Spinal cord (tissue), 10 donors: Measurements from ENCODE around the gene ZFHX2. TPM values are rescaled to one million over a fixed set of nuclear protein-coding genes. Genes with fewer than 3 reads are reported as not detected.

ENCODE experiments used
- DNase-seq, 6 donors: peaks; one replicate each; pipeline versions ENCODE4 v3.0.0 to v3.0.0-alpha.2; 2013 to 2015; ENCODE audit warnings: low spot score in 6 of 6, low read depth in 4 of 6
- H3K27ac ChIP-seq: one replicate; pipeline ENCODE4 v1.5.1; 2013; ENCODE audit warnings: low read depth, low read length, control low read depth
- H3K27me3 ChIP-seq: one replicate; pipeline ENCODE4 v1.6.1; 2013; ENCODE audit warnings: low read length; ENCODE audit not compliant: control insufficient read depth, insufficient read depth
- H3K36me3 ChIP-seq: one replicate; pipeline ENCODE4 v1.6.1; 2013; ENCODE audit warnings: low read length; ENCODE audit not compliant: control insufficient read depth, insufficient read depth
- H3K4me1 ChIP-seq: one replicate; pipeline ENCODE4 v1.6.1; 2013; ENCODE audit warnings: low read length; ENCODE audit not compliant: control insufficient read depth, insufficient read depth
- H3K4me3 ChIP-seq: one replicate; pipeline ENCODE4 v1.5.1; 2013; ENCODE audit warnings: low read depth, low read length, control low read depth
- H3K9me3 ChIP-seq: one replicate; pipeline ENCODE4 v1.6.1; 2013; ENCODE audit warnings: low read length; ENCODE audit not compliant: control insufficient read depth, insufficient read depth
- WGBS: methylation state at CpG from one replicate; pipeline ENCODE4 v1.1.5; 2013; ENCODE audit warnings: missing lambda C conversion rate; ENCODE audit not compliant: insufficient coverage; 5-methylcytosine and 5-hydroxymethylcytosine counted together
- polyA plus RNA-seq, 2 donors: library from polyadenylated mRNA; unstranded; fragments of 120-200 nt; gene quantifications; one replicate each; pipeline ENCODE4 v1.2.1, GENCODE V29; 2013; ENCODE audit not compliant: insufficient read length in 2 of 2
- total RNA-seq, 2 donors: library from RNA; depleted of rRNA in 1 of 2; stranded (reverse); fragments of 120-200 nt in 1 of 2; fragments of >200 nt in 1 of 2; gene quantifications; one replicate each; pipeline versions ENCODE4 v1.2.3 to v1.2.4, GENCODE V29; 2013 to 2014
- donor health status: healthy.

ZFHX2 gene
- total and polyA plus RNA-seq, 4 donors, result 1.8 to 31.3 (median 14.3) TPM

DNA sequence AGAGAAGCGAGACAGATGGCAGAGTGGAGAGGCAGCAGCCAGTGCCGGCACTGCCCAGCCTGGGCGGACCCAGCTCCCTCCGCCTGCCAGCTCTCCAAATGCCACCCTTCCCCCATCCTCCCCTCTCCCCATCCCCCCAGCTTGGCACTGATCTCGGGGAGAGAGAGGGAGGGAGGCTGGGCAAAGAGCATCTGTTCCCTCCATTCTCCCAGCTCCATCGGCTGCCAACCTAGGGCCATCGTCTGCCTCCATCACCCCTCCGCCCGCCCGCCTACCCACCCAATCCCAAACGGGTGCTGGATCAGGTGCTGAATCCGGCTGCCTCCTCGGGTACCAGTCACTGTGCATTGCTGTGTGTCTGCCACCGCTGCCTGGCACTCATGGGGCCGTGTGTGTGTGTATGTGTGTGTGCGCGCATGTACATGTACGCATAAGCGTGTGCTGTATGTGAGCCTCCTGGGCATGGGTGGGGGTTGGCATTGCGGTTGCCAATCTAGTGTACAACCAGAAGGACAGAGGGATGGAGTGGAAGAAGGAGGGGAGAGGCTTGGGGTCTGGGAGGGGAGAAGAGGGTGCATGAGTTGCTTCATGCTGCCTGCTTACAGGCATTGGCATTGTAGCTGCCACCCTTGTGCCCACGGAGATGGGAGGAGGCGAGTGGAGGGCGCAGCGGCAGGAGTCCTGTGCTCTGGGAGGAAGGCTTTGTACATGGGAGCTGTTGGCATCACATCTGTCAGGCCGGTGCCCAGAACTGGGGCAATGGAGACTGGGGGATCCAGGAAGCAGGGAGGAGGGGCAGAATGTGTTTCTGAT lies 38.4 kb downstream of the ZFHX2 start:
- H3K36me3 ChIP-seq, result no peaks in the 10 kb centered on the region
- H3K9me3 ChIP-seq, result no peaks in the 10 kb centered on the region
- peaks cover 44% of the 10 kb centered on the region for H3K4me1 ChIP-seq
- no peaks in the 10 kb centered on the region for H3K27me3 ChIP-seq
- WGBS, result 26% methylated on average over 20 of the region's 25 CpGs
- H3K4me3 ChIP-seq, result peak overlapping the region; percentile 29
- peak; percentile 69 to 98 (median 84) for DNase-seq
- peak overlapping the region; percentile 76 for H3K27ac ChIP-seq

DNA sequence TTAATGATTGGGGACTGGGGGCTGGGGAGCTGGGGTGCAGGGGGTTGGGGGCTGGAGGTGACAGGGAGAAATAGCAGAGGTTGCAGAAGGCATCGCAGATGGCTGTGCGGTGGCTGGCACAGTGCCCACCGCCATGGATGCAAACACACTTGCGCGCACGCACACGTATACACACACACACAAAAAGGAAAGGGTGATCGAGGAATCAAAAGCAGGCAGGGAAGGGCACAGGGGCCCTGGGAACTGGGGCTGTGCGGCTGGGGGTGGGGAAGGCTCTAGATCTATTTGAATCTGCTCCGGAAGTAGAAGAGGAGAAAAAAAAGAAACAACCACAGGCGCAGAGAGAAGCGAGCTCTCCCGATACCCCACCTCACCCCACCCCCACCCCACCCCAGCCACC lies 39.4 kb downstream of the ZFHX2 start:
- WGBS, result no CpG with 5 or more reads among the region's 13 CpGs
- Histone ChIP-seq H3K36me3 (no peaks in the 10 kb centered on the region), H3K27me3 (no peaks in the 10 kb centered on the region), H3K4me1 (peaks cover 36% of the 10 kb centered on the region), H3K27ac (peak overlapping the region; percentile 76), H3K4me3 (no peak overlapping the region), H3K9me3 (no peaks in the 10 kb centered on the region)
- DNase-seq, result peak in 4 of 6 donors; percentile 43 to 95 (median 70)

DNA sequence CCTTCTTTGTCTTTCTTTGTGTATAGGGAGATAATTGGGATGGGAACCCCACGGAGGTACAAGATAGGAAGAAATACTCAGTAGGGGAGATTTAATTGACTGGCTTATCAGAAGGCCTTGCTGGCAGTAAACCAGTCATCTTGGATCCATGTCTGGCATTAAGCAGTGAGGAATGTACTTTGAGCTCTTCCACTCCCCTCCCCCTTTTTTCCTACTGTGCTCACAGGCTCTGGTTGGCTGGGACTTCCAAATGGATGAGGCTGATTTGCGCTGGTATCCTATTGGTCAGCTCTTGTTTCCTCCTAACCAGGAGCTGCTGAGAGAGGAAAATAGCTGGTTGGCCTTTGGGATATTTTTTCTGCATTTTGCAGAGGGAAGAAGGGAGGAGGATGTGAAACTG lies 57.3 kb downstream of the ZFHX2 start:
- Histone ChIP-seq H3K36me3 (no peaks in the 10 kb centered on the region), H3K9me3 (no peaks in the 10 kb centered on the region), H3K4me3 (no peak overlapping the region), H3K4me1 (peaks cover 6% of the 10 kb centered on the region), H3K27me3 (no peaks in the 10 kb centered on the region), H3K27ac (peak overlapping the region; percentile 6)
- 20% methylated on average over 1 of the region's 2 CpGs for WGBS
- peak in 3 of 6 donors; percentile 54 to 98 (median 93) for DNase-seq

DNA sequence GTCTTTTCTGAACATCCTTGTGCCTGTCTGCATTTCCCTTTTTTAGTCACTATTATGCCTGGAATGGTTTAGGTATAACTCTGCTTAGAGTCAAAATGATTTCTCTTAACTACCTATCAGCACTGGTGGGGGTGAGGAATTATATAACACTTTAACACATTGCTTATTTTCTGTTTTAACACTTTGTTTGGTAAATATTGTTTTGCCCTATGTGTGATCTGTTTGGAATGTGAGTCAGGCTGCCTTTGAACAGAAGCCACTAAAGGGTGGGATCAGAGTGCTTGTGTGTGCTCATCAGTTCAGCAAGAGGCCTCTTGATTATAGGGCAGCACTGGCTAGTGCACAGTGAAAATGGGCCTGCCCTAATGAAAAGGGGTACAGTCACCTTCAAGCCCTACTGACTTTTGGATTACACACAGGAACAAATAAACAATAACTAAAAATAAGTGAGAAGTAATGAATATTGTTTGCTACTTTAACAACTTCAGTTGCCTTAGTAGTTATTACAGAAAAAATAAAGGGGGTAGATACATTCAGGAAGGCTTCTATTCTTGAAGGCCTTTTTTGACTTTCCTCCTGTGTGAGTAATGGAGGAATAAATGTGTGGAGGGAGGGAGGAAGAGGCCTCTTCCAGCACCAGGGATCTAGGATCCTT lies 58.8 kb downstream of the ZFHX2 start:
- Histone ChIP-seq H3K36me3 (no peaks in the 10 kb centered on the region), H3K9me3 (no peaks in the 10 kb centered on the region), H3K27me3 (no peaks in the 10 kb centered on the region), H3K27ac (no peak overlapping the region), H3K4me3 (no peak overlapping the region), H3K4me1 (peaks cover 6% of the 10 kb centered on the region)
- no peak for DNase-seq

DNA sequence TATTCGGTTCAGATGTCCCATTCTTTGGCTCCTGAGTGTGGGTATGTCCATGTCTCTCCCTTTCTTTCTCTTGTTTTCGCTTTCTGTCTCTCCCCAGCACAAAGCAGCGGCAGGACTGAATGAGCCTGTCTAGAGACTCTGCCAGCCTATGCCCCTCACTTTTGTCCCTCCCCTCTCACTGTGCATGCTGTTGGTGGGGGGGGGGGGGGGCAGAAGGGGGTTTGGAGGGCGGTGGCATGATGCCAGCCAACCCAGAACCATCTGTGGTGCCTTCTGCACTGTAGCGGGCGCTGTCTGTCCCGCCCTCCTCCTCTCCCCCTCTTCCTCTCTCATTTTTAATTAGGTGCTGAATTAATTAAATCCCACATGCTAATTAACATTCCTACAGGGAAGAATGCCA lies 64.3 kb downstream of the ZFHX2 start:
- Histone ChIP-seq H3K36me3 (no peaks in the 10 kb centered on the region), H3K27me3 (no peaks in the 10 kb centered on the region), H3K4me3 (peak overlapping the region; percentile 30), H3K9me3 (no peaks in the 10 kb centered on the region), H3K4me1 (peaks cover 37% of the 10 kb centered on the region), H3K27ac (peak overlapping the region; percentile 49)
- no CpG with 5 or more reads among the region's 7 CpGs for WGBS
- DNase-seq, result peak in 4 of 6 donors; percentile 26 to 96 (median 78)

DNA sequence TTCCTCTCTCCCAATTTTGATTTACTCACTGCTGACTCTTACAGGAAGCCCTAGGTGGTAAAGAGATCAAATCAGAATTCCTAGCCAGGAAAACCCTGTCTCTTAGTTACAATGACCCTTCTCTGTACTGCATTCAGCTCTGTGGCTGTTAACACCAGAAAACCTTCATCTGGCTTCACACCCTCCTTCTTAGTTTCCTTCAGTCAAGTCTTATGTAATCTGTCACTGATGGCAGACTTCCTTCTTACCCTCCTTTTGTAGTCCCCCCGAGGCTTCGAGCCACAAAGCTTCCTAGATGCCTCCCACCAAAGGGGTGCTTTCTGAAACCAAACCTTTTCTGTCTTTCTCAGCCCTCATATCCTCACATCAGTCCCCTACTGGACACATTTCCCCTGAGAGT lies 65.5 kb downstream of the ZFHX2 start:
- H3K36me3 ChIP-seq, result no peaks in the 10 kb centered on the region
- DNase-seq, result peak in 2 of 6 donors; percentile 54 to 71
- peak overlapping the region; percentile 18 for H3K27ac ChIP-seq
- WGBS, result 24% methylated on average over 2 of the region's 2 CpGs
- no peaks in the 10 kb centered on the region for H3K27me3 ChIP-seq
- H3K4me1 ChIP-seq, result peaks cover 39% of the 10 kb centered on the region
- H3K4me3 ChIP-seq, result peak overlapping the region; percentile 30
- H3K9me3 ChIP-seq, result no peaks in the 10 kb centered on the region

DNA sequence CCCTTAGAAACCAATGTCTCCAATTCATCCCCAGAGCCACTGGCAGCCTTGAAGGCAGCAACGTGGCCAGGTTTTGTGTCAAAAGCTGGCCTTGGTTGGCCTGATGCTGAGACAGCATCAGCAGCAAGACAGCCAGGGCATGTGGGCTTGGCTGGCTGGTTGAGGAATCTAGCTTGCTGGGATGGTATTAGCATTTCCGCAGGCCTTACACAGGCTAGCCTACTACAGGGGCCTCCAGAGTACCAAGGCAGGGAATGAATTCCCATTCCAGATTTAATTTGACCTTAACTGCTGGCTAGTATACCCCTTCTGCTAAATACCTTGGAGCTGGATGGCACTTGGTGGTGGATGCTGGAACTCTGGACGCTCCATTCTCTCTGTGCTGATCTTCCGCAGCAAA lies 66.2 kb downstream of the ZFHX2 start:
- Histone ChIP-seq H3K4me1 (peaks cover 39% of the 10 kb centered on the region), H3K4me3 (no peak overlapping the region)
- peak in 2 of 6 donors; percentile 48 to 62 for DNase-seq

DNA sequence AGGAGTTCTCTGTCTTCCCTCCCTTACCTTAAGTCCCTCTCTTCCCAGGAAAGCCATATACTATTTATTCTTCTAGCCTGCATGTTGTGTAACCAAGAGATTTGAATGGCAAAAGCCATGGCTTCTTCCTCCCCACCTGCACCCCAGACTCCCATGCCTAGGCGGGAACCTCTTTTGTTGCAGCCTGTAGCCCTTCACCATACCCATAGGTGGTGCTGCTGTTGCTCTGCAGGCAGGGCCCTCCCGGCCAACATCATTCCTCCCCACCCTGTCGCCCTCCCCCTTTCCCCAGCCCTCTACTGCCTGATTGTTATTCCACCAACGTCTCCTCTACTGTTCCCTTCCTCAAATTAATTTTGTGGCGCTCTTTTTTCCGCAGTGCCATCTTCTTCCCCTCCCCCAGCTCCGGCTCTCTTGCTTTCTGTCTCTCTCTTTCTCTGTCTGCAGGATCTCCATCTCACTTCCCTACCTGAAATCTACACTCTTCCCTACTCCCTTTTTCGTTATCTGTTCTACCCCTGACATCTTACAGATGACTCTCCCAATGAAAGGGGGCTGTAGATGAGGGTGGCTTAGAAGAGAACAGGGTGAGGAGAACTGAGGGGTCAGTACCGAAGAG lies 68.2 kb downstream of the ZFHX2 start:
- DNase-seq, result peak in 2 of 6 donors; percentile 95 to 99
- 8% methylated on average over 8 of the region's 9 CpGs for WGBS
- Histone ChIP-seq H3K9me3 (no peaks in the 10 kb centered on the region), H3K4me1 (peaks cover 39% of the 10 kb centered on the region), H3K36me3 (peaks cover 7% of the 10 kb centered on the region), H3K27me3 (no peaks in the 10 kb centered on the region), H3K4me3 (no peak overlapping the region), H3K27ac (peak overlapping the region; percentile 44)

More for the DNA sequence above, 66.2 kb downstream of the ZFHX2 start:
- Histone ChIP-seq H3K36me3 (no peaks in the 10 kb centered on the region), H3K9me3 (no peaks in the 10 kb centered on the region), H3K27me3 (no peaks in the 10 kb centered on the region), H3K27ac (peak overlapping the region; percentile 12)
- WGBS, result 46% methylated on average over 2 of the region's 4 CpGs

DNA sequence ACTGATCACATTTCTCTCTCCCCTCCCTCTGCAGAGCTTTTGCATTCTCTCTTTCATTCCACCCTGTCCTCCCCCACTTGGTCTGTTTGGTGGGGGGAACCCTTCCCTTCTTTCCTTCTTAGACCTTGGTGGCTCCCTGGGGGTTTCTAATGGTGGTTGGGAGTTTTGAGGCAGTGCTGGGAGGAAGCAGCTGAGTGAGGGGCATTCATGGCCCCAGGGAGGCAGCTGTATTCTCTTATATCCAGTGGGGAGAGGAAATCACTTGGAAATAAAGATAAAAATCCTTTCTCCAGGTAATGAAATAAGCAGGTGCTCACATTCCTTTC lies 68.8 kb downstream of the ZFHX2 start:
- Histone ChIP-seq H3K4me3 (no peak overlapping the region), H3K9me3 (no peaks in the 10 kb centered on the region), H3K27ac (peak overlapping the region; percentile 29), H3K36me3 (peaks cover 7% of the 10 kb centered on the region), H3K4me1 (peaks cover 39% of the 10 kb centered on the region), H3K27me3 (no peaks in the 10 kb centered on the region)
- peak in 2 of 6 donors; percentile 46 to 92 for DNase-seq
